ENCODE results near the gene HGS.

The HGS gene

DNA sequence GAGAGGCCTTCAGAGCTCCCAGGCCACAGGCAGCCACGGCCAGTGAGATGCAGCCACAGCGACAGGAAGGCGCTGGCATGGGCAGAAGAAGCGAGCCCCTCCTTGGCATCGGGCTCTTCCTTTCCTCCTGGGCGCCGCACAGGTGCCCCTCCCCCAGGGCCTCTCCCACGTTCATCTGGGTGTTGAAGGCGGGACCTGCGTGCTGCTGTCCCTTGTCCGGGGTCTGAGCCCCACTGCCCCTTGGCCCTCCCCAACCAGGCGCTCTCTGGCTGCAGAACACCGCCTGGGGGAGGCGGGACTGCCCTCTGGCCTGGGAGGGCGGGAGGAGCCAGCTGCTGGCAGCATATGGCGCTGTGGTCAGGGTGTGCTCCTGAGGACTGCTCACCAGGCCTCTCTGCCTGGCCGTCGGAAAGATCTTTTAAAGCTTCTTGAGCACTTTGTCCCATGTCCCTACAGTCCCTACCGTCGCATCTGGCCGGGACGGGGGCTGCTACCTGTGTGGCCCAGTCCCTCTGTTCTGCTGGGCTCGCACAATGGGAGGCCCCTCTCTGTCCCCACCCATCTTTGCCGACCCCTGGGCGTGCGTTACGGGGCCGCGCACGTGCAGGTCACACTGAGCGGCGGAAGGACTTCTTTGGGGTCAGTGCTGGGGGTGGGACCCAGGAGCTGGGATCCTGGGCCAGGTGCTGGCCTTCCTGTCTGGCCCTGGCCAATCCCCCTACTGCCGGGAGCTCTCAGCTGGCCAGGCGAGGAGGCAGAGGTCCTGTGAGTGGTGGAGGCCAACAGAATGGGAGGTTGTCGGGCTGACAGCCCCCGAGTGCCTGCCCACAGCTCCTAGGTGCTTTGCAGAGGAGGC is 30.0 kb downstream of the HGS start:
- TF ChIP-seq, protein P1, sequence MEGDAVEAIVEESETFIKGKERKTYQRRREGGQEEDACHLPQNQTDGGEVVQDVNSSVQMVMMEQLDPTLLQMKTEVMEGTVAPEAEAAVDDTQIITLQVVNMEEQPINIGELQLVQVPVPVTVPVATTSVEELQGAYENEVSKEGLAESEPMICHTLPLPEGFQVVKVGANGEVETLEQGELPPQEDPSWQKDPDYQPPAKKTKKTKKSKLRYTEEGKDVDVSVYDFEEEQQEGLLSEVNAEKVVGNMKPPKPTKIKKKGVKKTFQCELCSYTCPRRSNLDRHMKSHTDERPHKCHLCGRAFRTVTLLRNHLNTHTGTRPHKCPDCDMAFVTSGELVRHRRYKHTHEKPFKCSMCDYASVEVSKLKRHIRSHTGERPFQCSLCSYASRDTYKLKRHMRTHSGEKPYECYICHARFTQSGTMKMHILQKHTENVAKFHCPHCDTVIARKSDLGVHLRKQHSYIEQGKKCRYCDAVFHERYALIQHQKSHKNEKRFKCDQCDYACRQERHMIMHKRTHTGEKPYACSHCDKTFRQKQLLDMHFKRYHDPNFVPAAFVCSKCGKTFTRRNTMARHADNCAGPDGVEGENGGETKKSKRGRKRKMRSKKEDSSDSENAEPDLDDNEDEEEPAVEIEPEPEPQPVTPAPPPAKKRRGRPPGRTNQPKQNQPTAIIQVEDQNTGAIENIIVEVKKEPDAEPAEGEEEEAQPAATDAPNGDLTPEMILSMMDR (IDR thresholded peaks at IDR 0.05; ENCODE audit: insufficient read depth, low read length, missing control alignments) = no peak
- no peak overlapping the region for H3K4me3 ChIP-seq (ENCODE audit: low read depth, low read length)
- ChIA-PET POLR2A (interaction anchor here (0.7 to 2.9 kb wide), 3 partner anchors 11 to 155 kb away, joined by 3 to 14 read pairs (median 3); partner anchors contain the start of genes MCRIP1 and MRPL12), CTCF (interaction anchor here (1.0 to 1.4 kb wide), 6 partner anchors 10 to 149 kb away, joined by 3 to 4 read pairs (median 3); partner anchors contain the start of genes ARL16 and HGS)
- DNase-seq (ENCODE audit: low read depth, low spot score) = no peak

DNA sequence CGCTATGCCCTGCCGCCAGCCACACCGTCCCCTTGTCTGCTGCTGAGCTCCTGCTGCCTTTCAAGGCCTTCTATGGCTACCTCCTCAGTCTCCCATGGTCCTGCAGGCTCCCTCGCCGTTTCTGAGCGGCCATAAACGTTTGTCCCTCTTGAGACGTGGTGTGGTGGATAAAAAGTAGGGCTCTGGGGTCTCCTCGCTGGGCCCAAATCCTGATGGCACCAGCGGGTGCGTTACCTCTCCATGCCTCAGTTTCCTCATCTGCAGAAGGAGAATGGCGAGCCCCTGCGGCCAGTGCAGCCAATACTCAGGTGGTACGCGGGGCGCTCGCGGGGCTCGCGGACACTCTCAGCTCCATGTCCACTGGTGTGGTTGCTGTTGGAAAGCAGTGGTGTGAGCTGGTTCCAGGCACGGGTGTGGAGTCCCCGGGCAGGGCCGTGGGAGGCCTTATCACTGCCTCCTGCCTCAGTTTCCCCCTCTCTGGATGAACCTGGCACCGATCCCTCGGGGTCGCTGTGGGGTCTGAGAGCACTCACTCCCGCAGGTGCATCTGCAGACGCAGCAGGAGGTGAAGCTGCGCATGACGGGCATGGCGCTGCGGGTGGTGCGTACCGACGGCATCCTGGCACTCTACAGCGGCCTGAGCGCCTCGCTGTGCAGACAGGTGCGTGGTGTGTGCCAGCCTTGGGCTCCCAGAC is 30.7 kb downstream of the HGS start:
- TF ChIP-seq, protein P1 (IDR thresholded peaks at IDR 0.05; ENCODE audit: insufficient read depth, low read length, missing control alignments) = no peak
- POLR2A ChIA-PET = no interaction called here
- DNase-seq (ENCODE audit: low read depth, low spot score) = no peak
- H3K4me3 ChIP-seq (ENCODE audit: low read depth, low read length) = no peak overlapping the region
- CTCF ChIA-PET = interaction anchor here (1.6 kb wide), 1 partner anchor 11 kb away, joined by 4 read pairs; no protein-coding TSS in a partner anchor

DNA sequence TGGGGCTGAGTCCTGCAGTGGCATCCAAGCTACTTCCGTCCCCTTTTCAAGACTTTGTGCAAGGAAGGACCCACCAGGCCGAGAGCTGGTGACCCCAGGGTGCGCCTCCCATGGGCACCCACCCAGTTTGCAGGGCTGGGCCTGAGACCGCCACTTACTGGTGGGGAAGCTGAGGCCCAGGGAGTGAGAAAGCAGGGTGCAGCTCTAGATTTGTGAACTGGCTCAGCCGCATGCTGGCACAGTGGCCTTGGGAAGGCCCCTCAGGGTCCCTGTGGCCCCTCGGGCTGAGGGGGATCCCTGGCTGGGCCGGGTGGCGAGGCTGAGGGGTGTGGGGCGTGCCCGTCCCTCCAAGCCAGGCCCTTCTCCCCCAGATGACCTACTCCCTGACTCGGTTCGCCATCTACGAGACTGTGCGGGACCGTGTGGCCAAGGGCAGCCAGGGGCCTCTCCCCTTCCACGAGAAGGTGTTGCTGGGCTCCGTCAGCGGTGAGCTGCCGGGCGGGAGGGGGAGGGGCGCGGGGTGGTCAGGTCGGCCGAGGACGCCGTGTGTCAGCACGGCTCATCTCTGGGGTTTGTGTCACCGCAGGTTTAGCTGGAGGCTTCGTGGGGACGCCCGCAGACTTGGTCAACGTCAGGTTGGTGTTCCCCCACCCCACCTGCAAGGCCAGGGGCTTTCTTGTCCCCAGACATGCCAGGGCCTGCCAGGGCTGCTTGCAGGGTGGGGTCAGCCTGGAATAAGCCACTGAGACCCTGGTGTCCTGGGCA is 31.5 kb downstream of the HGS start:
- no peak overlapping the region for H3K4me3 ChIP-seq (ENCODE audit: low read depth, low read length)
- no peak for DNase-seq (ENCODE audit: low read depth, low spot score)
- TF ChIP-seq, protein P1 (IDR thresholded peaks at IDR 0.05; ENCODE audit: insufficient read depth, low read length, missing control alignments) = no peak
- ChIA-PET CTCF (interaction anchor here (1.6 kb wide), 1 partner anchor 10 kb away, joined by 4 read pairs; no protein-coding TSS in a partner anchor), POLR2A (no interaction called here)

DNA sequence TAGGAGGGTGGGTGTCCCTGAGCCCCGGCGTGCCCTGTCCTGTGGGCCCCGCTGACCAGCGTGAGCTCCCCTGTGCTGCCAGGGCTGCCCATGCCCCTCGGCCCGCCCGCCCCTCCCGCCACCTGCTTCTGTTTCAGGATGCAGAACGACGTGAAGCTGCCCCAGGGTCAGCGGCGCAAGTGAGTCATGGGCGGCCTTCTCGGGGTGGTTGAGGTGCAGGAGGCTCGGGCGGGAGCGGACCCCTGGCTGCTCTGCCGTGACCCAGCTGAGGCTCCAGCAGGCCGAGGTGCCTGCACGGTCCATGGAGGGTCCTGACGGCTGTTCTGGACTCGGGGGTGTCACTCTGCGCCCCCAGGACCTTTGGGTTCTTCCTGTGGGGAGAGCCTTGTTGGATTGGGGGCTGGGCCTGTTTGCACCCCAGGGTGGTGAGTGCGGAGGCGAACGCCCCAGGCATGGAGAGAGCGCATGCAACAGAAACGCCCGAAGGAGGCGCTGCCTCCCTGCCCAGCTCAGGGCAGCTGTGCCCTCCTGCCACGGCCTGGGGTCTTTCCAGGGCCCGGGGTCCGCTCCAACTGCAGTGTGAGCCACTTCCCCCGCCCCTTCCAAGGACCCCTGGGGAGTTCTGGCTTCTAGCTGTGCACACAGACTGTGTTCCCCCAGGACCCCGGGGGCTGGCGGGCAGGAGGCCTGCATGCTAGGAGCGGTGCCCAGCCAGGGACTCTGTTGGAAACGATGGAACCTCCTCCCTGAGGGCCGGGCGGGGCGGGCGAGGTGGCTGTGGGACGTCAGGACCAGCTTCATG is 32.3 kb downstream of the HGS start:
- DNase-seq (ENCODE audit: low read depth, low spot score) = no peak
- TF ChIP-seq, protein P1 (IDR thresholded peaks at IDR 0.05; ENCODE audit: insufficient read depth, low read length, missing control alignments) = no peak
- no peak overlapping the region for H3K4me3 ChIP-seq (ENCODE audit: low read depth, low read length)
- ChIA-PET POLR2A (no interaction called here), CTCF (interaction anchor here (1.6 kb wide), 1 partner anchor 9 kb away, joined by 4 read pairs; no protein-coding TSS in a partner anchor)

DNA sequence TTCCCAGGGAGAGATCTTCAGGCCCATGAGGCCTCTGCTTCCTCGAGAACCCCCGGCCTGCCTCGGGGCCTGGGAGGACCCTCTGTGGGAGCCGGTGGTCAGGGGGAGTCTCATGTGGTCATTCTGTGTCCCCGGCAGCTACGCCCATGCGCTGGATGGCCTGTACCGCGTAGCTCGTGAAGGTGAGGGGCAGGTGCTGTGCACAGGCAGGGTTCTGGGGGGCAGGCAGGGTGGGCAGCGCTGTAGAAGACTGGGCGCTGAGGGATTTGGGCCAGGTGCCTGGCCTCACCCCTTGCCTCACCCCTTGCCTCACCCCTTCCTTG is 32.8 kb downstream of the HGS start:
- DNase-seq (ENCODE audit: low read depth, low spot score) = no peak
- ChIA-PET POLR2A (no interaction called here), CTCF (no interaction called here)
- no peak overlapping the region for H3K4me3 ChIP-seq (ENCODE audit: low read depth, low read length)
- TF ChIP-seq, protein P1 (IDR thresholded peaks at IDR 0.05; ENCODE audit: insufficient read depth, low read length, missing control alignments) = no peak

Data from AG04449 (cell line).